Fibroblast of pulmonary artery (primary cell): ENCODE data around the gene LRP1B.

Source experiments
- DNase-seq: peaks from one replicate; pipeline ENCODE4 v3.0.0-alpha.2; 2010; ENCODE audit warnings: low read depth
- H3K4me3 ChIP-seq: replicated peaks from 2 replicates; pipeline ENCODE4 v1.5.1; 2011; ENCODE audit warnings: low read depth, mild to moderate bottlenecking, control low read depth, low read length, moderate library complexity
- CTCF ChIP-seq: IDR thresholded peaks from 2 replicates; pipeline ENCODE4 v1.5.1; 2011; ENCODE audit warnings: mild to moderate bottlenecking, control low read depth, low read length, inconsistent platforms; ENCODE audit errors: missing control alignments

The LRP1B gene

GRCh38 chr2:142038826-142039225 is 92.0 kb downstream of the LRP1B start:
- TF ChIP-seq CTCF = no peak
- no peak overlapping the region for H3K4me3 ChIP-seq
- DNase-seq = no peak

- TF ChIP-seq CTCF = no peak
- DNase-seq = no peak
Measured at GRCh38 chr2:142037744-142038143, 93.1 kb downstream of the LRP1B start.

GRCh38 chr2:142037066-142037465 is 93.8 kb downstream of the LRP1B start:
- DNase-seq = peak; percentile 7
- no peak overlapping the region for H3K4me3 ChIP-seq
- no peak for TF ChIP-seq CTCF

More at GRCh38 chr2:142037744-142038143, 93.1 kb downstream of the LRP1B start:
- H3K4me3 ChIP-seq = no peak overlapping the region

GRCh38 chr2:142033393-142033792 is 97.4 kb downstream of the LRP1B start:
- TF ChIP-seq CTCF = no peak
- H3K4me3 ChIP-seq = no peak overlapping the region
- DNase-seq = peak; percentile 10

- no peak for TF ChIP-seq CTCF
- DNase-seq = no peak
- H3K4me3 ChIP-seq = no peak overlapping the region
Measured at GRCh38 chr2:142031656-142032055, 99.2 kb downstream of the LRP1B start.

- DNase-seq = peak; percentile 14
Measured at GRCh38 chr2:142030735-142031134, 100.1 kb downstream of the LRP1B start.

GRCh38 chr2:142029974-142030373 is 100.8 kb downstream of the LRP1B start:
- no peak for TF ChIP-seq CTCF
- DNase-seq = no peak
- no peak overlapping the region for H3K4me3 ChIP-seq

More at GRCh38 chr2:142030735-142031134, 100.1 kb downstream of the LRP1B start:
- TF ChIP-seq CTCF = no peak
- no peak overlapping the region for H3K4me3 ChIP-seq
